Left ventricle myocardium inferior (tissue), 1 donor: Measurements from ENCODE around the gene ADORA2A. TPM values are rescaled to one million over a fixed set of nuclear protein-coding genes. Genes with fewer than 3 reads are reported as not detected.

ENCODE experiments used
- DNase-seq: peaks from one replicate; pipeline ENCODE4 v3.0.0-alpha.2; 2020
- H3K27ac ChIP-seq: fragments of 200-600 bp; replicated peaks from 2 replicates; pipeline ENCODE4 v1.8.0; 2021
- H3K27me3 ChIP-seq: fragments of 200-600 bp; 2 replicates; pipeline ENCODE4 v1.8.0; 2021; ENCODE audit warnings: low read depth
- H3K36me3 ChIP-seq: fragments of 200-600 bp; 2 replicates; pipeline ENCODE4 v1.8.0; 2021
- H3K4me1 ChIP-seq: fragments of 200-600 bp; 2 replicates; pipeline ENCODE4 v1.8.0; 2021
- H3K4me3 ChIP-seq: fragments of 200-600 bp; 2 replicates; pipeline ENCODE4 v1.8.0; 2021; ENCODE audit warnings: mild to moderate bottlenecking, moderate library complexity
- H3K9me3 ChIP-seq: fragments of 200-600 bp; replicated peaks from 2 replicates; pipeline ENCODE4 v1.8.0; 2021
- intact Hi-C: fragments of 100-400 bp; cut with micrococcal nuclease; formaldehyde crosslinking; loops from one replicate; pipeline ENCODE4 v1.11.0; 2022
- total RNA-seq: library from RNA; stranded (reverse); fragmentation: NEBNext Ultra II Directional; extraction: Animal tissue kit (Norgen Biotek cat#: 25700); gene quantifications from one replicate; pipeline ENCODE4 v1.2.1, GENCODE V29; 2021
- TF ChIP-seq, protein P1 (sequence below): fragments of 200-600 bp; IDR thresholded peaks from 2 replicates; pipeline ENCODE4 v1.8.0; 2021; ENCODE audit warnings: antibody characterized with exemption, mild to moderate bottlenecking, borderline replicate concordance
- donor health status: DM: no; HTN: yes; CAD: no; lungs with severe emphysema.

Gene ADORA2A
- total RNA-seq, 1 donor from 2014 or later, result 3.6 TPM

DNA sequence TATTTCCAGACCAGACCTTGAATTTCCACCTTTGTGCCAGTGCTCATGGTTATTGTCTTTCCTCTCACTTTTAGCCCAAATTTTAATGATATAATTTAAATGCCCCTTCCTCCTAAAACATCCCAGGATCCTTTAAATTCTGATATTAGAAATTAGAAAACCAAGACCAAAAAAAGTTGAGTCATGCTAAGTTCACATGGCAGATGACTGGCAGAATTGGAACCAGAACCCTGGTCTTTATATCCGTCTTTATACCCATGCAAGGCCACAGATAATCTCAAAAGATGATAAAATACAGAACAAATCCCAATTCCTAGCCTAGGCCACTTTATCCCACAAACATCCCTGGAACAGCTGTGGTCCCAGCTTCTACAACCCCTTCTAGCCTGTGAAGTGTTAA lies 26.5 kb downstream of the ADORA2A start:
- TF ChIP-seq, protein P1, sequence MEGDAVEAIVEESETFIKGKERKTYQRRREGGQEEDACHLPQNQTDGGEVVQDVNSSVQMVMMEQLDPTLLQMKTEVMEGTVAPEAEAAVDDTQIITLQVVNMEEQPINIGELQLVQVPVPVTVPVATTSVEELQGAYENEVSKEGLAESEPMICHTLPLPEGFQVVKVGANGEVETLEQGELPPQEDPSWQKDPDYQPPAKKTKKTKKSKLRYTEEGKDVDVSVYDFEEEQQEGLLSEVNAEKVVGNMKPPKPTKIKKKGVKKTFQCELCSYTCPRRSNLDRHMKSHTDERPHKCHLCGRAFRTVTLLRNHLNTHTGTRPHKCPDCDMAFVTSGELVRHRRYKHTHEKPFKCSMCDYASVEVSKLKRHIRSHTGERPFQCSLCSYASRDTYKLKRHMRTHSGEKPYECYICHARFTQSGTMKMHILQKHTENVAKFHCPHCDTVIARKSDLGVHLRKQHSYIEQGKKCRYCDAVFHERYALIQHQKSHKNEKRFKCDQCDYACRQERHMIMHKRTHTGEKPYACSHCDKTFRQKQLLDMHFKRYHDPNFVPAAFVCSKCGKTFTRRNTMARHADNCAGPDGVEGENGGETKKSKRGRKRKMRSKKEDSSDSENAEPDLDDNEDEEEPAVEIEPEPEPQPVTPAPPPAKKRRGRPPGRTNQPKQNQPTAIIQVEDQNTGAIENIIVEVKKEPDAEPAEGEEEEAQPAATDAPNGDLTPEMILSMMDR, result no peak
- intact Hi-C loops, result no loop called here
- H3K4me3 ChIP-seq, result no peak overlapping the region

GRCh38 chr22:24455039-24455438 lies 27.6 kb downstream of the ADORA2A start:
- H3K27ac ChIP-seq, result peak overlapping the region; percentile 67
- no peaks in the 10 kb centered on the region for H3K9me3 ChIP-seq
- TF ChIP-seq, protein P1, result no peak
- no peak overlapping the region for H3K4me3 ChIP-seq
- peaks cover 56% of the 10 kb centered on the region for H3K4me1 ChIP-seq
- no peaks in the 10 kb centered on the region for H3K27me3 ChIP-seq
- peak; percentile 29 for DNase-seq
- no peaks in the 10 kb centered on the region for H3K36me3 ChIP-seq
- intact Hi-C loops, result no loop called here

More for the DNA sequence above, 26.5 kb downstream of the ADORA2A start:
- Histone ChIP-seq H3K27me3 (no peaks in the 10 kb centered on the region), H3K9me3 (no peaks in the 10 kb centered on the region), H3K4me1 (peaks cover 50% of the 10 kb centered on the region), H3K36me3 (no peaks in the 10 kb centered on the region), H3K27ac (no peak overlapping the region)
- no peak for DNase-seq

GRCh38 chr22:24455751-24456426 lies 28.5 kb downstream of the ADORA2A start:
- H3K27me3 ChIP-seq, result no peaks in the 10 kb centered on the region
- TF ChIP-seq, protein P1, result no peak
- peak; percentile 77 for DNase-seq
- intact Hi-C loops, result no loop called here
- H3K27ac ChIP-seq, result peak overlapping the region; percentile 67
- no peak overlapping the region for H3K4me3 ChIP-seq
- no peaks in the 10 kb centered on the region for H3K9me3 ChIP-seq
- H3K4me1 ChIP-seq, result peaks cover 56% of the 10 kb centered on the region
- H3K36me3 ChIP-seq, result no peaks in the 10 kb centered on the region

DNA sequence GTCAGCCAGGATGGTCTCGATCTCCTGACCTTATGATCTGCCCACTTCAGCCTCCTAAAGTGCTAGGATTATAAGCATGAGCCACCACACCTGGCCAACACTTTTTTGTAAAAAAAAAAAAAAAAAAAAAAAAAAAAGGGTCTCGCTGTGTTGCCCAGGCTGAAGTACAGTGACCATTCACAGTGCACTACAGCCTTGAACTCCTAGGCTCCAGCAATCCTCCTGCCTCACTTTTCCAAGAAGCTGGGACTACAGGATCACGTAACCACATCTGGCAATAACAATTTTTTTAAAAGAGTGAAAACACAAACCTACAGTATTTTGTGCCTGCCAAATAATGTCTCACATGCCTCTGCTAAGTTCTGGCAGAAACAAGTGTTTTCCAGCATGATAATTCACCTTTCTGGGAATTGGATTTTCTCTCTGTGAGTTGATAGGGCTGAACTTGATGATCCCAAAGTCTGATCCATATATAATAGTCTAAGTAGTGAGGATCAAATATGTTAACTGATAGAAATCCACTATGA lies 30.6 kb downstream of the ADORA2A start:
- H3K36me3 ChIP-seq, result no peaks in the 10 kb centered on the region
- DNase-seq, result no peak
- no peaks in the 10 kb centered on the region for H3K9me3 ChIP-seq
- intact Hi-C loops, result no loop called here
- peaks cover 55% of the 10 kb centered on the region for H3K4me1 ChIP-seq
- peak overlapping the region; percentile 64 for H3K27ac ChIP-seq
- TF ChIP-seq, protein P1, result no peak
- H3K4me3 ChIP-seq, result no peak overlapping the region
- no peaks in the 10 kb centered on the region for H3K27me3 ChIP-seq

DNA sequence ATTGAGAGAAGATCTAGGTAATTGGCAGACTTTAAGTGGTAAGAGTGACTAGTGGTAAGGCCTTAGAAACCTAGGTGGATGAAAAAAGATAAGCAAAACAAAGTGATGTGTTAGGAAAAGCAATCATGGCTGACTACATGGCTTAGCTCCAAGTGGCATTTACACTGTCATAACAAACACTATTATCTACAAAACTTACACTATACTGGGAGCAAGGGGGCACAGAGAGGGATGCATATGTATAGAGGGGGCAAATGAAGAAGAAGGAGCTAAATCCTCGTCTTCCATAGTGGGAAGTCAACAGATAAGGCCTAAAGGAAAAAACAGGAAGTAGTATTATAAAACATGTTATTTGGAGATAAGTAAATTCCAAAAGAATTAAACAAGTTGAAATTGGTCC lies 32.5 kb downstream of the ADORA2A start:
- no peaks in the 10 kb centered on the region for H3K27me3 ChIP-seq
- peak overlapping the region; percentile 64 for H3K27ac ChIP-seq
- no peak for DNase-seq
- TF ChIP-seq, protein P1, result no peak
- H3K4me3 ChIP-seq, result no peak overlapping the region
- H3K36me3 ChIP-seq, result no peaks in the 10 kb centered on the region
- no peaks in the 10 kb centered on the region for H3K9me3 ChIP-seq
- H3K4me1 ChIP-seq, result peaks cover 53% of the 10 kb centered on the region
- intact Hi-C loops, result no loop called here
